ENCODE results near the gene EEIG1.

The EEIG1 gene

DNA sequence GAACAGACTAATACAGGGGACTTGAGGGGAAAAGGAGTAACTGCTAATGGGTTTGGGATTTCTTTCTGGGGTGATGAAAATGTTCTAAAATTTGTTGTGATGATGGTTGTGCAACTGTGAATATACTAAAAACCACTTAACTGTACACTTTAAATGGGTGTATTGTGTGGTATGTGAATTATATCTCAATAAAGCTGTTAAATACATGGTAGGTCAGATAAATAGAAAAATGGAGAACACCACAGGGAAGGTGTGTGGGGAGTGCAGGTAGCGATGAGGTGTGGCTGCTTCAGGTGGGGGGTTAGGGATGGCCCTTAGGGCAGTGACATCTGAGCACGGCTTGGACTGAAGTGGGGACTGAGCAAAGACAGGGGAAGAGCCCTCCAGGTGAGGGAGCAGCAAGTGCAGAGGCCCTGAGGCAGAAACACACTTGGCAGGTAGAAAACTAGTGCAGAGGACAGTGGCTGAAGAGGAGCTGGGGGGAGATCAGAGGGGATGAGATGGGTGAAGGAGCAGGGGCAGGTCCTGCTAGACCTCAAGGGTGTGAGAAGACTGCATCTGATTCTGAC lies 20.9 kb downstream of the EEIG1 start:
- no peak for DNase-seq (ENCODE audit: low spot score)

DNA sequence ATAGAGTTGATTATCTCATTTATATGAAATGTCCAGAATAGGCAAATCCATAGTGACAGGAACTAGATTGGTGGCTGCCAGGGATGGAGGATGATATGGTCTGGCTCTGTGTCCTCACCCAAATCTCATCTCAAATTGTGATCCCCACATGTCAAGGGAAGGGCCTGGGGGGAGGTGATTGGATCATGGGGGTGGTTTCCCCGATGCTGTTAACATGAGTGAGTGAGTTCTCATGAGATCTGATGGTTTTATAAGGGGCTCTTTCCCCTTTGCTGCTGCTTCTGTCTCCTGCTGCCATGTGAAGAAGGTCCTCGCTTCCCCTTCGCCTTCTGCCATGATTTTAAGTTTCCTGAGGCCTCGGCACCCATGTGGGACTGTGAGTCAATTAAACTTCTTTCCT lies 21.4 kb downstream of the EEIG1 start:
- DNase-seq (ENCODE audit: low spot score), result no peak

DNA sequence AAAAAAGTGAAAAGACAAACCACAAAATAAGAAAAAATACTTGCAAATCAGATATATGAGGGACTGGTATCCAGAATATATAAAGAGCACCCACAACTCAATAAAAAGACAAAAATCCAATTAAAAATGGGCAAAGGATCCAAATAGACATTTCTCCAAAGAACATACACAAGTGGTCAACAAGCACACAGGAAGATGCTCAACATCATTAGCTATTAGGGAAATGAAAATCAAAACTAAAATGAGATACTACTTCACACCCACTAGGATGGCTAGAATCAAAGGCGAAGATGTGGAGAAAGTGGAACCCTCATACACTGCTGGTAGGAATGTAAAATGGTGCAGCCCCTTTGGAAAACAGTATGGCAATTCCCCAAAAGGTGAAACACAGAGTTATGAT lies 22.1 kb downstream of the EEIG1 start:
- DNase-seq (ENCODE audit: low spot score), result no peak

DNA sequence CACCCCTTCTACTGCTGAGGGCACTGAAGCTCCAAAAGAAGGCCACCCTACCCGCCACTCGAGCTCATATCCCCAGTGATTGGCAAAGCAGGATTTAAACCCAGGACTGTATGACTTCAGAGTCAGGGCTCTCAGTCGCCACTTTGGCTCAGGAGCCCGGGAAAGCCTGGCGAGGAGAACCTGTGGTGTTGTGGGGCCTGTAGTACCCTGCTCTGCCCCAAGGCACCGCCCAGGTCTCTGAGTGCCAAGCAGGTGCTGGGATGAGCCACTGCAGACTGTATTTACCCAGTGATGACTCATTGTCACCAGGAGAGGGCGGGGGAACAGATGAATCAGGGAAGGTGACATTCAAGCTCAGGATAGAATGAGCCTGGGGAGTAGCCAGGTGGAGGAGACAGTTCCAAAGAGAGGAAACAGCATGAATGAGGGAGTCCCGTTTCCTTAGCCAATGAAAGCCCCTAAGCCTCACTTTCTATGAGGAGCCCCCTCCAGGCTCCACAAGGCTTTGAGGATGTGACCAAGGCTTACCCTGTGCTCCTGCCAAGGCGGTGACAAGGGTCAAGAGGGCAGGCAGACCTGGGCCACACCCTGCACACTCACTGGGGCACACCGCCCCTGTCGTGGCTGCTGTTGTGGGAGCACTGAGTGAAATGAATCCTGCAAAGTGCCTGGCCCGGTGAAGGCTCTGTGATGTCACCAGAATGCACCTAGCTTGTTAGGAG lies 25.3 kb downstream of the EEIG1 start:
- peak; percentile 85 for DNase-seq (ENCODE audit: low spot score)

DNA sequence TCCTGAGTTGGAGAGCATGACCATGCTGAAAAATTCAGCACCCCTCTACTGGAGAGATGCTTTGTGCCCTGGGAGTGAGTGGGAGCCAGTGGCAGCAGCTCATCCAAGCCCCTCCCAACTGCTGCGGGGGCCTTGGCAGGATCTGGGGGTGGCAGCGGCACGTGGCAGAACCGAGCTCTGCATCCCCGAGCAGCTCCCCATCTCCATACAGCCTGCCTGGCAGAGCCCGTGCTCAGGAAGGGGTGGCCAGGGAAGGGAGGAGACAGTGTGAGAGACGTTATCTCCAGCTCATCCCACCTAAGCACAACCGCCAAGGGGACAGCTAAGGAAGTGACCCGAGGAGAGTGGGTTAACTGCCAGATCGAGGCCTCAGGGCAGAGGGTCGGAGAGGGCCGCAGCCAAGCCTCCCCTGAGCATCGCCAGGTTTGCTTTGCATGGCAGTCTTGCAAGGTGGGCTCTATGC lies 25.9 kb downstream of the EEIG1 start:
- DNase-seq (ENCODE audit: low spot score), result no peak

DNA sequence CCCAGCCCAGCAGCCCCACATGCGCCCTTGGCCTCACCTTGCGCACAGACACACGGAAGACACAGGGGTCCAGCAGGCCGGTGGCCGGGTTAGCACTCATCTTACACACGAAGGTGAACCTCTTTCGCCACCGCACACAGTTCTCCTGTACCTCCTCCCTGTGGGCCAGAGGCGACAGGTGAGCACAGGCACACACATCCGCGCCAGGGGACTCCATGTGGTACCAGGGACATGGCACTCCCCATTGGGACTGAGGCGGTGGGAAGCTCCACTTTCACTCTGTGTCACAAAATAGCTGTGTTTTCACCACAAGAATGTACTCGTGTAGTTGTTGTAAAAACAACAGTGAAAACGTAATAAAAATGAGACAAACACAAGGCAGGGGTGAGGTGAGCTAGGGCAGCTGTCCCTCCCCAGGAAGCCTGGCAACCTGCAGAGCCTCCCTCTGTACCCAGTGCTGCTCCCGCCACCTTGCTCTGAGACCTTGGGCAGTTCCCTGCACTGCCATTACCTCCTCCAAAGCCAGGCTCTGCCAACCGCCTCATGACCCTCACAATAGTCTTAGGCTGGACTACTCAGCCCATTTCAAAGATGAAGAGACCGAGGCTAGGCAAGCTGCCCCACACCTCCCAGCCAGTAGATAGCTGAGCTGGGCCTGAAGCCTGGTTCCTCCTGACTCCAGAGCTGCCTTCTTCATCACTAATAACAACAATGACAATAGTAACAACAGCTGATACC lies 26.9 kb downstream of the EEIG1 start:
- no peak for DNase-seq (ENCODE audit: low spot score)

DNA sequence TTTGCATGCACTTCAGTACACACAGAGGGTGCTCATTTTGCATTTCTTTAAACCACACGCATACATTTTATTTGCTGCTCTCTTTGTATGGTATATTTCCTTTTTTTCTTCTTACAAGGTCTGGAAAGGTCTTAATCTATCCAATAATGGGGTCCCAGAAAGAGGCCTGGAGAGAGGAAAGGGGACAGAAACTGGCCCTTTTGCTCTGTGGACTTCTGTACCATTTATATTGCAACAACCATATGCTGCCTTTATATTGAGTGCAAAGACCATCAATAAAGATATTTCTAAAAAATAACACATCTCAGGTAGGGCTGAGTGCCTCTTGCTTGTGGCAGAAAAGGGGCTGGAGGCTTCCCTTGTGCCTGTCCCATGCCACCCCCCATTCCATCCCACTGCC lies 27.6 kb downstream of the EEIG1 start:
- DNase-seq (ENCODE audit: low spot score), result no peak

DNA sequence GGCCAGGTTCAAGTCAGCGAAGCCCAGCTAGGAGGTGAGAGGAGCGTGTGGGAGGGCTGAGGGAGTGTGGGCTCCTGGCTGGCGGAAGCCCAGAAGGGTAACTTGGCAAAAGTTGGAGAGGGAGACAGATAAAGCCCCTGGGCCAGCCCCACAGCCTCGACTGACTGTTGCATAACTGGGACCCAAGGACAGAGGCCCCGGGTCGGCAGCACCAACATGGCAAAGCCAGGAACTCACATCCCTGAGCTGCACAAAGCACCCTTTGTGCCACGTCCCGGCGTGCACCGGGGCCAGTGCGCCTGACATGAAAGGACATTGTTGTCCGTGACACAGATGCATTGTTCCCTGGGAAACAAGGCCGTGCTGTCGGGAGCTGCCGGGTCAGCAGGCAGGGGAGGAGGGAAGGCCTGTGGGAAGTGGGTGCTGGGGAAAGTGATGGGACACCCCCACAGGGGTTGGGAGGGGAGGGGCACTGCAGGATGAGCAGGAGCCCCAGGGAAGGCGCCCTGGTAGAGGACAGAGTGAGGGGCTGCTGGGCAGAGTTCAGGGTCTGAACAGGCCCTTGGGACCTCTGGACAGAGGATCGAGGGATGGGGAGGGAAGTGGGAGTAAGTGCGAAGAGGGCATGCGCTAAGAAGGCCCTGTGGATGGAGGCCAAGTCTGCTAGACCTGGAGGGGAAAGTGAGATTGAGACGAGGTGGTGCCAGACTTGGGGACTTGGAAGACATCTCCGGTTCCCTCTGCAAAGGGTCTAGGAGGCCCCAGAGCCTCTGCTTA lies 30.1 kb downstream of the EEIG1 start:
- peak; percentile 98 for DNase-seq (ENCODE audit: low spot score)

DNA sequence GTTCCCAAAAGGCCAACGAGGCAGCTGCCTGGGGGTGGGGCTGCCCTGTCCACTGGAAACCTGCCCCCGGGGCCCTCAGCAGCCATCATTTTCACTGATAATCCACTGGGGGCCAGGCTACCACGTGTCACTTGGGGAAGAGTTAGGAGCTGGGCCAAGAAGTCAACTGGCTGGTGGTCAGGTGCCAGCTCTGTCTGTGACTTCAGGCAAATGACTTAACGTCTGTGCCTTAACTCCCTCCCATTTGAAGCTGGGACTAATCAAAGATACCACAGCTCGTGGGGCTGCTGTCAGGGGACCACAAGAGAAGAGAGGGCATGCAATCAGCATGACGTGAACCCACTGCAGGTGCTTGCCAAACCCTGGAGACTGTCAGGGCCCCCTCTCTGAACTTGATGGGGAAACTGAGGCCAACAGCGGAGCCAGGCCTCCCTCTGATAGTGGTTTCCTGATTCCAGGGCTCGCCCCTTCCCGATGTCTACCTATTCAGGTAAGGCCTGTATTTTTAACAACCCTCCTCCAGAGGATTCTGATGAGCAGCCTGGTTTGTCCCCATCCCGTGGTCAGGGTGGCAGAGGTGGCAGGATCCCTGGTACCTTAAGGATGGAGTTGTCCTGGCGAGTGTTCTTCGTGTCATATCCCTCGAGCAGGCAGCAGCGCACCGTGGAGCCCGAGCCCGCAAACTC lies 30.8 kb downstream of the EEIG1 start:
- DNase-seq (ENCODE audit: low spot score), result peak; percentile 85

DNA sequence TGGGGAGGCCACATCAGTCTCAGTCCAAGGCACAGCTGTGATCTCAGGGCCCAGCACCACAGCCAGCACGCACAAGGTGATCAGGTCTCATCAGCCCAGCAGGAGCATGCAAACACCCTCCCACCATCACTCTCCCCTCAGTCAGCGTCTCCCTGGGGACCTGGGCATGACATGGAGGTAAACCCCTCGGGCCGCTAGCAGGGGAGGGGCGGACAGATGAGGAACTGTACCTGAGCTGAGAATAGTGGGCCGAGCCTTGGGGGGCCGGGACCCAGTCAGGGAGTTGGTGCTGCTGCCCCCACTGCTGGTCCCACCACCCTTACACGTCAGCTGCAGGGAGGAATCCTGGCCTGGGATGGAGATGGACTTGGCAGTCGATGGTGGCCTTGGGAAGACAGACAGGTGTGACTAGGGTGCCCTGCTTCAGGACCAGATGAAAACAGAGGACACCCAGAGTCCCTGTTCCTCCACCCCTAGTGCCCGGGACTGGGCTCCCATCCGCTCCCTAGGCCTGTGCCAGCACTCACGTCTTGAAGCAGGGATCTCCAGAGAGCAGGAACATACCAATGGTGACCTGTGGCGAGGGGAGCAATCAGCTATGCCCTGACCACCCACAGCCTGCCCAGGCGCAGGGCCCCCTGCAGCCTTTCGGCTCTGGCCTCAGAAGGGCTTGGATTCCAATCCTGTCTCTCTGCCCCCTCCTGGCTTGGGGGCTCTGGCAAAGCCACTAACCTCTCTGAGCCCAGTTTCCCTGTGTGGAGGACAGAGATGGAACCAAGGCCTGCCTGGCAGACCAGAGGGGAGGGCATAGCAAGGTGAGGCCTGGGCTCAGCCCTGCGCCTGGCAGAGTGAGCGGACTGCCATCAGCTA lies 32.7 kb downstream of the EEIG1 start:
- DNase-seq (ENCODE audit: low spot score), result no peak

DNA sequence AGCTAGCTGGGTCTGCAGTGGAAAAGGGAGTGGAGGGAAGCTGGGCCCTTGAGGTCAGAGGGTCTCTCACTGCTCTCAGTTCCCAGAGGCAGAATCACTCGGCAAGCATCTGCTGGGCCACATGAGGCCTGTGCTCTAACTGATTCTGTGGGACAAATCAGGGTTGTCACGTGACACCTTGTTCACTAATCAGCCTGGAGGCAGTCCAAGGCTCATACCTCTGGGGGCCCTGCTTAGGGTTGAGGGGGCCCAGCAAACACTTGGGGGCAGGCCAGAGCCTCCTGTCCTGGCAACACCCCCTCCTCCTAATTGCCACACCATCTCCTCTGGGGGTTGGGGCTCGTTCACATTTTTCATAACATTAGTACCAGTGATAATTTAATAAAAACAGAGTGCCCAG lies 34.1 kb downstream of the EEIG1 start:
- peak; percentile 22 for DNase-seq (ENCODE audit: low spot score)

DNA sequence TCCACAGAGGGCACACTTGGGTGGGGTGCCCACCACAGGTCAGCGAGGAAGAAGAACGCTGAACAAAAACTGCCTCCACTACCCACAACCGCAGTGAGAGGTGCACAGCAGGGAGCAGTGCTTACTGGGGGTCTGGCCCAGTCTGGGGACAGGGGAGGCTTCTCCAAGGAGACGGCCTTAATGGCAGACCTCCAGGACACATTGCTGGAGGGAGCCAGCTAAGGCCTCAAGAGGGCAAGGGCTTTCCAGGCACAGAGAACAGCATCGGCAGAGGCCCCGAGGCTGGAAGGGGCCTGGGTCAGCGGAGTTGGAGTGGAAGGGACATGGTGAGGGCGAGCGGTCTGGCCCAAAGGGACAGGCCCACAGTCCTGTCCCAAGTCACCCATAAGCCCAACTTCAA lies 34.8 kb downstream of the EEIG1 start:
- DNase-seq (ENCODE audit: low spot score), result peak; percentile 12

DNA sequence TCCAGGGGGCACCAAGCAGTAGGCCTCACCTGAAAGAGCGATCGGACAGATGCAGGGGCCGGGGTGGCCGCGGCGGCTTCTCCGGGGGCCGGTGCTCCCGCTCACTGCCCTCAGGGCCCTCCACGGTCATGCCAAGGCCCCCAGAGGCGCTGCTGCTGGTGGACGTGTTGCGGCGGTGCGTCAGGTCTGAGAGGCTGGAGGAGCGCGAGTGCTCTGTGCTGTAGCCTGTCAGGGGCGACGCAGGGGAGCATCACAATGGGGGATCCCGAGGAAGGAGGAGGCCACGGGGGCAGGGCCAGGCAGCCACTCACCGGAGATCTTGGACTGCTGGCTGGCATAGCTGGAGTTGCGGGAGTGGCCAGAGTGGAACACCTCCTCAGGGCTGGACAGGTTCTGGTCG lies 35.5 kb downstream of the EEIG1 start:
- no peak for DNase-seq (ENCODE audit: low spot score)

DNA sequence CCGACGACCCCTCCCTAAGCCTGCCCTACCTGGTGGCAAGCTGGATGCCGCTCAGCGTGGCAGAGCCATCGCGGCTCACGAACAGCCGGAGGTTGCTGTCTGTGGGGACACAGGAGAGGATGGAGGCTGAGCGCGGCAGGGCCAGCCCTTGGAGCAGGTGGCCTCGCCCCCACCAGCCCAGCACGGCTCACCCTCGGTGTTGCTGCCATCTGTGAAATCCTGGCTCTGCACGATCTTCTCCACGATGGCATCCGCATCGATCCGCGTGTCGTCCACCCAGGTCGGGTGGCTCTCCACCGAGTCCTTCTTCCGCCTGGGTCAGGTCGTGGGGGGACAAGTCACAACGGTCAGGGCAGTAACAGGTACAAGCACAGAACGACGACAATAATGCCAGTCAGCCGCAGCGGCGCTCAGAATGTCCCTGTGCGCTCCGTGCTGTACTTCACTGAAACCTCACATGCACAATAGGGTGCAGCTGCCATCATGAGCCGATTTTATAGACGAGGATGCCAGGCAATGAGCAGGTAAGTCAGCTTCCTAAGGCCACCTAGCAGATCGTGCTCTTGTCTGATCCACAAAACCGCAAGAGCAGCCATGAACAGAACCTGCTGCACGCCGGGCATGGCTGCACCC lies 36.1 kb downstream of the EEIG1 start:
- DNase-seq (ENCODE audit: low spot score), result no peak

DNA sequence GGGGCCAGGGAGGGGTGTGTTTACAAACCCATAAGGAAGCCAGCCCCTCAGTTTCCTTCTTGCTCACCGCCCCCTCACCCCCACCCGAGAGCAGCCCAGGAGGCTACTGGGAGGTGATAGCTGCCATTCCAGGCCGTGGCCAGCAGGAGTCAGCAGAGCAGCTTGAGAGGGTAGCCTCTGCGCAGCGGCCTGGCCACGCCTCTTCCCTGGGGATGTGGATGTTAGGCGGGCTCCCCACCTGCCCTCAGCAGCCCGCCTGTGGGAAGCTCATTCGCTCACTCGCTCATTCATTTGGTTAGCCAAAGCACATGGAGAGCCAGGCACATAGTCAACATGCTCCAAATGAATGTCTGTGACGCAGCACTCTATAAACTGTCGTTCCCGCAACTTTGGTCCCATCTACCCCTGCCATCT lies 37.1 kb downstream of the EEIG1 start:
- DNase-seq (ENCODE audit: low spot score), result peak; percentile 89

DNA sequence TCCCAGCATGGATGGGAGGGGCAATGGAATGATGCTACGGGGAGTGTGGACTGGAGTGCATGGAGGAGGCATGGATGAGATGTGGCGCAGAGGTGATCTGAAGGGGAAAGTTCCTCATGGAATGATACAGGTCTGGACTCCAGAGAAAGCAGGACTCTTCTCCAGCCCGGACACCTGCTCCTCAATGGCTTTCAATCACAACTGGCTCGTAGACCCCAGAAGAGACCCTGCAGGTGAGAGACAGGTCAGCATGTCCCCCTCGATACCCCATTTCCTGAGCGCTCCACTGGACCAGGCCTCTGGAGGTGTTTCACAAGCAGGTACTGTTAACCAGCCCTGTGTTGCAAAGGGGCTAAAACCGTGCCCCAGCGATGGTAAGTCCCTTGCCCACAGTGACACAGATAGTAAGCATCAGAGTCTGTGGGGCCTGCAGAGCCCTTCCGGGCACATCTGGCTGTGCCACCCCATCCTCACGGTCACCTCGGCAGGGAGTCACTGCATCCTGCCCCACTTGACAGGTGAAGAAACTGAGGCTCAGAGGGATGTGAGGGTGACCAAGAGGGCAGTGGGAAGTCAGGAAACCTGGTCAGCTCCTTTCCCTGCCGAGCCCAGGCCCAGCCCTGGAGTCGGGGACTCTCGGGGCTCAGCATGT lies 37.7 kb downstream of the EEIG1 start:
- no peak for DNase-seq (ENCODE audit: low spot score)

DNA sequence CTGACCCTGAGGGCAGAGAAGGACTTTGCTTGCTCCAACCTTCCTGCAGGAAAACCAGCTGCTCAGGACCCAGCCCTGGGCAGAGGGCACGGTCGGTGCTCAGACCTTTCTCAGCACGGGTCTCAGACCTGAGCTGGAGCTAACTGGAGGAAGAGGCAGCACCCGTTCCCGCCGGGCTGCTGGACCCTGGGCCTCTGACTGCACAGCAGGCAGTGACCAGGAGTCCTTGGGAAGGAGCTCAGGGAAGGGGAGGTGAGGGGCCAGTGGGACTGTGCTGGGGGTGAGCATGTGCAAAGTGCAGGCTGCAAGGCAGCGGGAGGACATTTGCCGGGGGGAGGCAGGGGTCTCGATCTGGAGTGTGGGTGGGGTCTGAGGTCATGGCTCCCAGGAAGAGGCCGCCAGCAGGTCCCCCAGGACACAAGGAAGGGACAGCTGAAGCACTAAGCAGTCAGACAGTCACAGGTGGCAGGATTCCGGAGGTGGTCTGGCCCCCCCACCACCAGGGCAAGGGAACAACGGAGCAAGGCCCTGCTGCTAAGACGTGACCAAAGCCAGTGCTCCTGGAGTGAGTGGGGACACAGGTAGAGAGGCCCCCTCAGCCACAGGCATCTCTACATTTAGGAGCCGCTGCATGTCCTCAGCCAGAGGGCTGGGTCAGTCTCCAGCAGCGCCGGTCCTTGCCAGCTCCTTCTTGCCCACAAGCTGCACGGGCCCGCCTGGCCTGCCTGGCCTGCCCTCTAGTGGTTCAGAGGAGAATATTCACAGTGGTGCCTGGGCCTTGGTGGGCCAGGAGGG lies 38.4 kb downstream of the EEIG1 start:
- DNase-seq (ENCODE audit: low spot score), result peak; percentile 18

DNA sequence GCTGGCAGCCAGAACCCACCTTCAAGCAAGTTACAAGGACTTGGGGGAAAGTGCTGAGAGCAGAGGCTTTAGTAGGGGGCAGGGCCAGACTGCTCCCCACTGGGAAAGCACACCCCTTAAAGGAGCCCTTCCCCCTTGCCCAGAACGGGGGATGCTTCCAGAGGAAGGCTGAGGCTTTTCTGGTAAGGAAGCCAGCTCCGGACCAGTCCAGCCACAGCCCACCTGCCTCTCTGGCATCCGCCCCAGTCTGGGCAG lies 38.9 kb downstream of the EEIG1 start:
- DNase-seq (ENCODE audit: low spot score), result peak; percentile 18
